Small intestine (tissue), 7 donors: Measurements from ENCODE around the gene RPS6KL1. TPM values are rescaled to one million over a fixed set of nuclear protein-coding genes. Genes with fewer than 3 reads are reported as not detected.

Experiments used
- DNase-seq, 2 donors: peaks; one replicate each; pipeline versions ENCODE4 v3.0.0 to v3.0.0-alpha.2; 2013
- FAIRE-seq: peaks from 2 replicates; lab custom pipeline; 2012; peaks lifted over from hg19 to GRCh38; lab: Jason Lieb, UNC
- H3K27ac ChIP-seq, 3 donors: one replicate each; pipeline ENCODE4 v1.5.1; 2013; ENCODE audit warnings: low read length in 2 of 3, mild to moderate bottlenecking in 2 of 3, control low read depth in 1 of 3, inconsistent platforms in 1 of 3, low read depth in 1 of 3, moderate library complexity in 1 of 3
- H3K27me3 ChIP-seq, 3 donors: one replicate each; pipeline ENCODE4 v1.6.1; 2013; ENCODE audit warnings: low read length in 3 of 3, inconsistent platforms in 1 of 3; ENCODE audit not compliant: control insufficient read depth in 3 of 3, insufficient read depth in 3 of 3
- H3K36me3 ChIP-seq, 3 donors: one replicate each; pipeline ENCODE4 v1.6.1; 2013; ENCODE audit warnings: low read length in 3 of 3, inconsistent platforms in 1 of 3, low read depth in 1 of 3, mild to moderate bottlenecking in 1 of 3, moderate library complexity in 1 of 3; ENCODE audit not compliant: control insufficient read depth in 3 of 3, insufficient read depth in 2 of 3
- H3K4me1 ChIP-seq, 3 donors: one replicate each; pipeline ENCODE4 v1.6.1; 2013; ENCODE audit warnings: low read length in 2 of 3, inconsistent platforms in 1 of 3, low read depth in 1 of 3, mild to moderate bottlenecking in 1 of 3, moderate library complexity in 1 of 3; ENCODE audit not compliant: control insufficient read depth in 3 of 3, insufficient read depth in 2 of 3
- H3K4me3 ChIP-seq, 3 donors: one replicate each; pipeline ENCODE4 v1.5.1; 2013; ENCODE audit warnings: low read length in 3 of 3, control low read depth in 1 of 3, inconsistent platforms in 1 of 3, low read depth in 1 of 3, mild to moderate bottlenecking in 1 of 3, moderate library complexity in 1 of 3
- H3K9me3 ChIP-seq, 2 donors: one replicate each; pipeline ENCODE4 v1.6.1; 2013; ENCODE audit warnings: low read depth in 1 of 2, low read length in 1 of 2; ENCODE audit not compliant: control insufficient read depth in 2 of 2, insufficient read depth in 1 of 2
- WGBS, 3 donors: extraction: QIAGEN DNeasy Blood & Tissue Kit; methylation state at CpG; one replicate each; pipeline ENCODE4 v1.1.7; 2013; 5-methylcytosine and 5-hydroxymethylcytosine counted together
- polyA plus RNA-seq, 4 donors: library from polyadenylated mRNA; stranded (reverse) in 3 of 4; unstranded in 1 of 4; fragments of 200-250 nt in 3 of 4; fragments of 120-200 nt in 1 of 4; gene quantifications; one replicate each; pipeline versions ENCODE4 v1.2.1 to v1.2.3, GENCODE V29; 2013
- donor health status: healthy with polysubstance abuse.
- donor health status: control.
- donor health status: control.
- donor health status: Bipolar disorder and iron deficiency.
- donor health status: healthy.

RPS6KL1 gene
- polyA plus RNA-seq, 4 donors = 1.8 to 3.5 (median 3.0) TPM

DNA sequence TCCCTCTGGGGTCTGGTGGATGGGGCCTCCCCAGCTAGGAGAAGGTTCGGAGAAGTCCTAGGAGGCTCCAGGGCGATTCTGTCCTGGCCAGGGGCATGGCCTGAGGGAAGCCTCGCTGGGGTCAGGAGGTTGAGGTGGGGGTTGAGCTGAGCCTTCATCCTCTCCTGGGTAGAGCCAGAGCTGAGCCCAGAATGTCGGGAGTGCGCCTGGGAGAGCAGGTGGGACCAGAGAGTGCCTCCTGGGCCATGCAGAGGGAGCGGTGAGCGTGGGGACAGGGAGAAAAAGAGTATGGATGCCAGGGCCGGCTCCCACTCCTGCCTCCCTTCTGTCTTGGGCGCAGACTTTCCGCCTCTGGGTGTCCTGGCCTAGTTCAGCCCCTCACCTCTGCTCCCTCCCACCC, 13.1 kb downstream of the RPS6KL1 start:
- no peak for FAIRE-seq
- WGBS, 3 donors = 86 to 92% (median 90%) methylated on average over 7 to 10 of the region's 10 CpGs
- Histone ChIP-seq H3K27ac (no peak overlapping the region), H3K27me3 (no peaks in the 10 kb centered on the region), H3K4me3 (no peak overlapping the region), H3K9me3 (no peaks in the 10 kb centered on the region), H3K4me1 (peaks cover 0 to 5% (median 0%) of the 10 kb centered on the region in 3 donors), H3K36me3 (peaks cover 0 to 26% (median 3%) of the 10 kb centered on the region in 3 donors)
- DNase-seq = no peak

DNA sequence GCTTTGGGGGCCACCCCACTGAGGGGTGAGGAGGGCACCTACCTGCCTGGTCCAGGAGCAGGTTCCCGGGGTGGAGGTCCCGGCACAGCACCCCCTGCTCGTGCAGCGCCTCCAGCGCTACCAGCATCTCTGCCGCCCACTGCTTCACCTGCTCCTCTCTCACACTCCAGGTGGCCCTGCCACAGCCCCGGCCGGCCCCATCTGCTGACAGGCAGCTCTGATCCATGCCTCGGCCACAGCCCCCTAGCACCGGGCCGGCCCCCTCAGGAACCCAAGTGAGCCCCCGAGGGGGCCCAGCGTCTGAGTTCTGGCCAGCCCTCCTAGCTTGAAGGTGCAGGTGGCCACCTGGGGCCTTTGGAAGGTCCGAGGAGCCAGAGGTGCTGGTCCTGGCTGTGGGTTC, 13.6 kb downstream of the RPS6KL1 start:
- no peak overlapping the region for H3K4me3 ChIP-seq
- no peak overlapping the region for H3K27ac ChIP-seq
- FAIRE-seq (no peak), DNase-seq (no peak)
- no peaks in the 10 kb centered on the region for H3K27me3 ChIP-seq
- H3K36me3 ChIP-seq = peaks cover 0 to 28% (median 5%) of the 10 kb centered on the region in 3 donors
- H3K9me3 ChIP-seq = no peaks in the 10 kb centered on the region
- WGBS, 3 donors = 85 to 92% (median 91%) methylated on average over 14 of the region's 14 CpGs
- H3K4me1 ChIP-seq = peaks cover 0 to 5% (median 0%) of the 10 kb centered on the region in 3 donors

DNA sequence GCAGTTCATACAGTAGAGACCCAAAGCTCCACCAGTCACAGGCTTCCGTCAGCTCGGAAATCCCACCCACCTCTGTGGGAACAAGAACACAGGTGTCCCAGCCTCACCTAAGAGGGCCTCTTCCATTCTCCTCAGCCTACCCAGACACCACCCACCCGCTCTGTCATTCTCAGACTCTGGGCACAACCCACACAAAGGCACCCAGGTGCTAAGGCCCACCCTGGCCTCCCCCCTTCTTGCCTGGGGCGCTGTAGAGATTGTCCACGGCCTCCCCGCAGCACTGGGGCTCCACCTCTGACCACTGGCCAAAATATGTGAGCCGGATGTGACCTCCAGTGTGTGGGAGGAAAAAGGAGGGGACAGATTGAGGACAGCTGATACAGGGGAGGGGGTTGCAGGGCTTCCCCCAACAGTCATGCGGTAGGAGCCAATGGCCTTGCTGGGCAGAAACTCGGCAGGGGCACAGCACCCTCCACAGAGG, 14.2 kb downstream of the RPS6KL1 start:
- DNase-seq (no peak), FAIRE-seq (no peak)
- 76 to 85% (median 83%) methylated on average over 9 of the region's 9 CpGs for WGBS, 3 donors
- H3K4me3 ChIP-seq = no peak overlapping the region
- H3K36me3 ChIP-seq = peaks cover 0 to 28% (median 6%) of the 10 kb centered on the region in 3 donors
- H3K27me3 ChIP-seq = no peaks in the 10 kb centered on the region
- no peaks in the 10 kb centered on the region for H3K9me3 ChIP-seq
- H3K27ac ChIP-seq = no peak overlapping the region
- peaks cover 0 to 5% (median 0%) of the 10 kb centered on the region in 3 donors for H3K4me1 ChIP-seq

DNA sequence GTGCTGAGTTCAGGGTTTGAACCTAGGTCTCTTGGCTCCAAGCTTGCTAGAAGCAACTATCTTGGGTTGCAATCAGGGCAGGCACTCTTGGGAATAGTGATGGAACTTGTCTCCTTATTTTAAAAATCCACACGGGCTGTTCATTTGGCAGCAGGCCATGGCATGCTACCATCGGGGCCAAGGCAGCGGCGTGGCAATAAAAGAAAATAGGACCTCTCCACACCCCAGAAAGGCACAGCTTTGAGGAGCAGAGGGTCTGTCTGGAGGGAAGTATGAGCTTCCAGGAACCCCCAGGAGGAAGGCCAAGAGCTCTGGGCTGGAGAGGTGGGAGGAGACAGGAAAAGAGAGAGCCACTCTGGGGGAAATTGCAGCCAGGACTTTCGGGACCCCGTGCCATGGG, 15.3 kb downstream of the RPS6KL1 start:
- FAIRE-seq (no peak), DNase-seq (no peak)
- Histone ChIP-seq H3K4me3 (no peak overlapping the region), H3K36me3 (peaks cover 0 to 35% (median 15%) of the 10 kb centered on the region in 3 donors), H3K4me1 (peaks cover 0 to 5% (median 0%) of the 10 kb centered on the region in 3 donors), H3K27ac (no peak overlapping the region), H3K27me3 (no peaks in the 10 kb centered on the region), H3K9me3 (no peaks in the 10 kb centered on the region)
- 35 to 48% (median 43%) methylated on average over 6 of the region's 6 CpGs for WGBS, 3 donors

DNA sequence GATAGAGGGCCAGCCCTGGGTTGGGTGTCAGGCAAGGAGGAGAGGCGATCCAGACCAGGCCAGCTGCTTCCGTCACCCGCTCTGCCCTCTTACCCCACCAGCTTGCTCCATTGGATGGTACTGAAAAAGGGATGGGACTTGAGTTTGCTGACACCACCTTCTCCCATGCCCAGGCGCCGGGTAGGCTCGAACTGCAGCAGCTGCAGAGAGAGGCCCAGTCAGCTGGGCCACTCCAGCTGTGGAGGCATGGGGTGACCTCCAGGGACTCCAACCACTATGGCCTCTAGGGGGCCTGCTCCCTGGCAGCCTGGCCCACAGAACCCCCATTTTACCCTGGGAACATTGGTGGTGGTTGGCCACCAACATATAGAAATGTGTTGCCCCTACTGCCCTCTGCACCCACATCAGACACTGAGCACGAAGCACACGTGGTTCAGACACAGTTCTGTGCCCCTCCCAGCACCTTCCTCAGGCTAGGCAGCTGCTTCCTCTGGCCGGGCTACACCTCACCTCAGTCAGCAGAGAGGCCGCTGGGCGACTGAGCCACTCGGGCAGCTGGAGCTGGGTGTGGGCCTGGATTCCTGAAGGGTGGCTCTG, 16.0 kb downstream of the RPS6KL1 start:
- no peak for FAIRE-seq
- Histone ChIP-seq H3K27ac (peak overlapping the region in 1 of 3 donors; percentile 31), H3K4me3 (no peak overlapping the region)

DNA sequence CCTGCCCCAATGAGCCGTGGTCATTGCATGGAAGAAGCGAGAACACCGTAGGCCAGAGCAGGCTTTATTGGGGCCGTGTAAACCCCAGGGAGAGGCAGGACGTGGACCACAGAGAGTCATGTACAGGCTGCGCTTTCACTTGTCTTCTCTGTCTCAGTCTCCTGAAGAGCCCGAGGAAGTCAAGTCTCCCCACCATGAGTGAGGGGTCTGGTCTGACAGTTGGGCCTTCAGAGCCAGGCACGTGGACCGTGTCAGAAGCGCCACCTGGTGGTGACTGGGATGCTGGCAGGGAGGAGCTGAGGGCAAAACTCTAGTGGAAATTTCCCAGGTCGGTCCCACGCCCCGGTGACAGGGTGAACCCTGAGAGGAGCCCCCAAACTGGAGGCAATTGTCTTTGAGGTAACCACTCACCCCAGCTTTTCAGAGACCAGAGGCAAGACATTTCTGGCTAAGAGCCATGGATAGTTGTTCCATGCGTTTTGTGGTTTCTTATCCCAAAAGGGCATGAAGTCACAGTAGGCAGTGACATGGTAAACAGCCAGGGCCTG, 17.4 kb downstream of the RPS6KL1 start:
- WGBS, 3 donors = 43 to 45% (median 43%) methylated on average over 14 of the region's 14 CpGs
- no peaks in the 10 kb centered on the region for H3K9me3 ChIP-seq
- FAIRE-seq (no peak), DNase-seq (peak; percentile 62 to 73)
- H3K4me3 ChIP-seq = no peak overlapping the region
- no peaks in the 10 kb centered on the region for H3K27me3 ChIP-seq
- H3K4me1 ChIP-seq = no peaks in the 10 kb centered on the region
- peaks cover 17 to 49% (median 22%) of the 10 kb centered on the region in 3 donors for H3K36me3 ChIP-seq
- H3K27ac ChIP-seq = no peak overlapping the region

More for the DNA sequence above, 16.0 kb downstream of the RPS6KL1 start:
- WGBS, 3 donors = 49 to 63% (median 56%) methylated on average over 12 of the region's 12 CpGs
- Histone ChIP-seq H3K4me1 (peaks cover 0 to 4% (median 0%) of the 10 kb centered on the region in 3 donors), H3K36me3 (peaks cover 3 to 42% (median 17%) of the 10 kb centered on the region in 3 donors), H3K9me3 (no peaks in the 10 kb centered on the region), H3K27me3 (no peaks in the 10 kb centered on the region)
- DNase-seq = peak in 1 of 2 donors; percentile 51

DNA sequence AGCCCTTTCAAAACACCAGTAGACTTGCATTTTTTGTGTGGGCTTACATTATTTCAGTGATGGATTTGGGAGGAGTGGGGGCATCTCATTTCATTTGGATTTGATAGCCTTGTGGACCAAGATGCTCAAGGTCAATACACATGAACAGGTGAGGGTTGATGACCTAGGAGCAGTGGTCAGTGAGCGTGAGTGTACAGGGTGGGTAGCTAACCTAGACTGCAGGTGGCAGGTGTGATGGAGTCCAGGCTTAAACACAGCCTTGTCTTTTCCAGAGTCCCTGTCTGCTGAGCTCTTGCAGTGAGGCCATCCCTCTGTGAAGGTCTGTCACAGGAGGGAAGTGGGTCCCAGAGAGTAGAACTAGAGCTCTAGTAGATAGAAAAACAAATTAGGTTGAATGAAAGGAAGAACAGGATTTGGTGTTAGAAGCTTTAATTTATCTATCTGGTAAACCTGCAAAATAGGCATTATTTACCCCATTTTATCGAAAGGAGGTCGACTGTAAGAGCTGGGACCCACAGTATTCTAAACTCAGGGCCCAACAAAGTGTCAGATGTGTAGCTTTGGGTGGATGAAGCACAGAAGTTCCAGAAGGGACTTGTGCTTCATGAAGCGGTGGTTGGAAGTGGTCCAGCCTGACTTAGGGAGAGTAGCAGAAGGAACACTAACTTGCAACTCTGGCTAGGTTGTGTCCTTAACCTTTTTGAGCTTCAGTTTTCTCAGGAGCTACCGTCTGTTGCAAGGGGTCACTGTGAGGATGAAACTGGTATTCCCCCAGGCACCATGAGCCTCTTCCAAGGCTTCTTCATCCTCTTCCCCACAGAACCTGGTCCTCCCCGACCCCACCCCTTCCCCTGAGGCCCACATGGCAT, 18.2 kb downstream of the RPS6KL1 start:
- 80 to 85% (median 84%) methylated on average over 6 of the region's 6 CpGs for WGBS, 3 donors
- H3K4me3 ChIP-seq = no peak overlapping the region
- FAIRE-seq (no peak), DNase-seq (no peak)
- peaks cover 21 to 55% (median 24%) of the 10 kb centered on the region in 3 donors for H3K36me3 ChIP-seq
- H3K27me3 ChIP-seq = no peaks in the 10 kb centered on the region
- no peaks in the 10 kb centered on the region for H3K9me3 ChIP-seq
- H3K27ac ChIP-seq = peak overlapping the region in 1 of 3 donors; percentile 32
- H3K4me1 ChIP-seq = no peaks in the 10 kb centered on the region
